SJSA1 (cell line): ENCODE data around the gene RNF225. TPM values are rescaled to one million over a fixed set of nuclear protein-coding genes. Genes with fewer than 3 reads are reported as not detected.
"Not testable (repeated sequence)": the region's sequence is repeated elsewhere in the genome, so short reads cannot be mapped to it uniquely, and the experiment has no call there.

Experiments used
- DNase-seq, 2 experiments: peaks; one replicate each; pipeline ENCODE4 v3.0.0-alpha.2; 2015 to 2020; ENCODE audit warnings: low spot score in 2 of 2, low read depth in 1 of 2
- H3K27ac ChIP-seq: fragments of 250-450 bp; sonication (Bioruptor Pico); 2 replicates; pipeline ENCODE4 v1.5.1; 2020; ENCODE audit warnings: mild to moderate bottlenecking, moderate library complexity
- H3K27me3 ChIP-seq: fragments of 250-450 bp; sonication (Bioruptor Pico); replicated peaks from 2 replicates; pipeline ENCODE4 v1.5.1; 2020; ENCODE audit warnings: mild to moderate bottlenecking, moderate library complexity
- H3K36me3 ChIP-seq: fragments of 250-450 bp; sonication (Bioruptor Pico); 2 replicates; pipeline ENCODE4 v1.5.1; 2020; ENCODE audit warnings: mild to moderate bottlenecking
- H3K4me1 ChIP-seq: fragments of 250-450 bp; sonication (Bioruptor Pico); replicated peaks from 2 replicates; pipeline ENCODE4 v1.6.1; 2021; ENCODE audit warnings: mild to moderate bottlenecking
- H3K4me3 ChIP-seq: fragments of 250-450 bp; sonication (Bioruptor Pico); 2 replicates; pipeline ENCODE4 v1.5.1; 2020; ENCODE audit warnings: mild to moderate bottlenecking
- H3K9me3 ChIP-seq: fragments of 250-450 bp; sonication (Bioruptor Pico); replicated peaks from 2 replicates; pipeline ENCODE4 v1.5.1; 2020; ENCODE audit warnings: mild to moderate bottlenecking
- total RNA-seq: library from RNA; depleted of rRNA; stranded (reverse); fragments of >200 nt; shearing (Covaris generic); gene quantifications from 2 replicates; pipeline ENCODE4 v1.2.3, GENCODE V29; 2014; rRNA removed

The RNF225 gene
- total RNA-seq = 0.53 TPM in 1 of 2 replicates, not detected in the other

DNA sequence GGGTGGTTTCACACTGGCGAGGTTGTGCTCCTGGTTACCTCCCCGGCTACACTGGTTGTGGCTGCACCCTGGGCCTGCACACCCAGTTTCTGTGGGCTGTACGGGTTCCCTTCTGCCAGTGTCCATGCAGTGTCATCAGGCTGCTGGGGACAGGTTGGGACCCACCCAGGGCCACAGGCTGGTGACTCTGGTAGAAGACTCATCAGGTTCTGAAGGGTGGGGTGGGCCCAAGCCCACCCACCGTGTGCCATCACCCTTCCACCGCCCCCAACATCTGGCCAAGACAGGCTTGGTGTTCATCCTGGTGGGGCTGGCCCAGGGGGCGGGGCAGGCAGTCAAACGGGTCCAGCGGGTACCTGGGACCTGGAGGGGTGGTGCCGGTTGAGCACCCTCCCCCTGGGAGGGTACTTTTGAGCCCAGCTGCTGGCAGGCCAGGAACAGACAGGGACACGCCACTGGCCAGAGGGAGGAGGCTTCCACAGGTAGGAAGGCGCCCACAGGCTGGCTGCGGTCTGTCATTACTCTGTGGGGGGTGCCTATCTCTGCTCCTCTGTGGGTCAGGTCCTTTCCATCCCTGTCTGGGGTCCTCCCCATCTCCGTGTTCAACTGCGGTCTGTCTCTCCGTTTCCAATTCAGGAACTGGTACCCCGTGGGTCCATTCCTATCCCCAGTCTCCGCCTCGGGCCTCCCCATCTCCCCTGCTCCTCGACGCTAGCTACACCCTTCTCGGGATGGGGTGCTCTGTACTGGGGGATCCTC is at the start of gene RNF225:
TSS of gene RNF225 (plus strand) at position 437 of the 759 bp plus-strand sequence. CDS start 434 bp downstream, outside the sequence.
- H3K4me3 ChIP-seq = no peak within 1 kb of the TSS

DNA sequence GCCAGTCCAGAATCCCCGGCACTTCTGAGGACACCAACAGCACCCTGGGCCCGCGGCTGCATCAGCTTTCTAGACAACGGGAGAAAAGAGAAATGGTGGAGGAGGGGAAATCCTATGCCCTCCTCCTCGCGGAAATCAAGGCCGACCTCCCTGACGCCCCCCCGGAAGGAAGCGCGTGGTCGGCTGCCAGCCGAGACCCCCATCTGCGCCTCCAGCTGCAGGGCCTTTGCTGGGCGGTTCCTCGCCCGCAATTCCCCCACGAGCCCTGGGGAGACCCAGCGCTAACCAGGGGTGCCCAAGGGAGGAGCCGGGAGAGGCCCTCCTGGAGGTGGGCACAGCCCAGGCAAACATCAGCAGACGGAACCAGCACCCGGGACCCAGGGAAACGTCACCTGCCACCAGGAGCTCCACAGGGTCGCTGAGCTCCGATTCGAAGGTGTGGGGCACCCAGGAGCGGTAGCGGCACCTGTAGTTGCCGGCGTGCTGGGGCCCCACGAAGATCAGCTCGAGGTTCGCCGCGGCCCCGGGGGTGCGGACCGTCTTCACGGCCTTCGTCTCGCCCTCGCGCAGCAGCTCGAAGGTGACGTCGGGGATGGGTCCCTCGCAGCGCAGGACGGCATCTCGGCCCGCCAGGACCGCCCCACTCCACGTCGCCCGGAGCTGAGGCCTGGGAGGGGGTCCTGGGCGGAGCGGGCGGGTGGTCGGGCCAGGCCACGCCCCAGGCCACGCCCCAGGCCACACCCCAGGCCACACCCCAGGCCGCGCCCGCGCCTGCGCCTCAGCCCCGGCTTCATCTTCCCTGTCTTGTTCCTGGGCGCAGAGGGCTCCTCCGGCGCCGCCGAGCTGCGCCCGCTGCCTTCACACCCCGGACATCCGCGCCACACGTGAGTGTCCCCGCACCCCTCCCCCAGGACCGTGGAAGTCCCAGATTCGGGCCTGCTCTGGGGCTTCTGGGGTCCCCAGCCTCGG is 48.2 kb upstream of the RNF225 start:
- Histone ChIP-seq H3K9me3 (no peaks in the 10 kb centered on the region), H3K4me3 (peak overlapping the region; percentile 65), H3K27ac (no peak overlapping the region), H3K36me3 (peaks cover 20% of the 10 kb centered on the region), H3K4me1 (peaks cover 14% of the 10 kb centered on the region), H3K27me3 (no peaks in the 10 kb centered on the region)
- DNase-seq = peak; percentile 80 to 81

More for the DNA sequence above, at the start of gene RNF225:
- Histone ChIP-seq H3K9me3 (no peaks in the 10 kb centered on the region), H3K27ac (no peak within 1 kb of the TSS), H3K27me3 (no peaks in the 10 kb centered on the region), H3K36me3 (peaks cover 62% of the 10 kb centered on the region), H3K4me1 (peaks cover under 1% of the 10 kb centered on the region)
- no peak for DNase-seq

DNA sequence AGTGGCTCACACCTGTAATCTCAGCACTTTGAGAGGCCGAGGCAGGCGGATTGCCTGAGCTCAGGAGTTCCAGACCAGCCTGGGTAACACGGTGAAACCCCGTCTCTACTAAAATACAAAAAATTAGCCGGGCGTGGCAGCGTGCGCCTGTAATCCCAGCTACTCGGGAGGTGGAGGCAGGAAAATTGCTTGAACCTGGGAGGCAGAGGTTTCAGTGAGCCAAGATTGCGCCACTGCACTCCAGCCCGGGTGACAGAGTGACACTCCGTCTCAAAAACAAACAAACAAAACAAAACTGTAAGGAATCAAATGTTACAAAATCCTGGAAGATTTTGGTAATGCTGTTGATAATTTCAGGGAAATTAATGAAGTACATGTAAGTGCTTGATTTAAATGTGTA is 47.4 kb upstream of the RNF225 start:
- H3K27ac ChIP-seq = not testable (repeated sequence)

DNA sequence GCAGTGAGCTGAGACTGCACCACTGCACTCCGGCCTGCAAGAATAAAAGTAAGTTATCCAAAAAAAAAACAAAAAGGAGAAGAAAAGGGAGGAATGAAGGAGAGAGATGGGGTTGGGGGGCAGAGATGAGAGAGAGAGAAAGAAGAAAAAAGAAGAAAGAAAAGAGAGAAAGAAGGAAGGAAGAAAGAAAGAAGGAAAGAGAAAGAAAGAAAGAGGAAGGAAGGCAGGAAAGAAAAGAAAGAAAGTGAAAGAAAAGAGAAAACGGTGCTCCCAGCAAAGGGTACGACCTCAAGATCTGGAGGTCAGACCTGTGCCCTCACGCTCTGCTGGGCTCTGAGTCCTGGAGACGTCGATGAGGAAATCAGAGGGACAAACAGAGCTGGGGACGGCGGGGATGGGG is 45.9 kb upstream of the RNF225 start:
- no peak overlapping the region for H3K27ac ChIP-seq
- no peak for DNase-seq
- no peak overlapping the region for H3K4me3 ChIP-seq
- H3K27me3 ChIP-seq = no peaks in the 10 kb centered on the region
- peaks cover 14% of the 10 kb centered on the region for H3K4me1 ChIP-seq
- peaks cover 19% of the 10 kb centered on the region for H3K36me3 ChIP-seq
- H3K9me3 ChIP-seq = no peaks in the 10 kb centered on the region

More for the DNA sequence above, 47.4 kb upstream of the RNF225 start:
- not testable (repeated sequence) for DNase-seq, H3K27me3 ChIP-seq, H3K9me3 ChIP-seq
- peaks cover 14% of the 10 kb centered on the region for H3K4me1 ChIP-seq
- H3K4me3 ChIP-seq = peak overlapping the region; percentile 65
- peaks cover 19% of the 10 kb centered on the region for H3K36me3 ChIP-seq

GRCh38 chr19:58350001-58350861 is 45.2 kb upstream of the RNF225 start:
- no peak for DNase-seq
- peaks cover 14% of the 10 kb centered on the region for H3K4me1 ChIP-seq
- H3K27me3 ChIP-seq = no peaks in the 10 kb centered on the region
- H3K9me3 ChIP-seq = no peaks in the 10 kb centered on the region
- H3K27ac ChIP-seq = no peak overlapping the region
- peaks cover 19% of the 10 kb centered on the region for H3K36me3 ChIP-seq
- H3K4me3 ChIP-seq = no peak overlapping the region

DNA sequence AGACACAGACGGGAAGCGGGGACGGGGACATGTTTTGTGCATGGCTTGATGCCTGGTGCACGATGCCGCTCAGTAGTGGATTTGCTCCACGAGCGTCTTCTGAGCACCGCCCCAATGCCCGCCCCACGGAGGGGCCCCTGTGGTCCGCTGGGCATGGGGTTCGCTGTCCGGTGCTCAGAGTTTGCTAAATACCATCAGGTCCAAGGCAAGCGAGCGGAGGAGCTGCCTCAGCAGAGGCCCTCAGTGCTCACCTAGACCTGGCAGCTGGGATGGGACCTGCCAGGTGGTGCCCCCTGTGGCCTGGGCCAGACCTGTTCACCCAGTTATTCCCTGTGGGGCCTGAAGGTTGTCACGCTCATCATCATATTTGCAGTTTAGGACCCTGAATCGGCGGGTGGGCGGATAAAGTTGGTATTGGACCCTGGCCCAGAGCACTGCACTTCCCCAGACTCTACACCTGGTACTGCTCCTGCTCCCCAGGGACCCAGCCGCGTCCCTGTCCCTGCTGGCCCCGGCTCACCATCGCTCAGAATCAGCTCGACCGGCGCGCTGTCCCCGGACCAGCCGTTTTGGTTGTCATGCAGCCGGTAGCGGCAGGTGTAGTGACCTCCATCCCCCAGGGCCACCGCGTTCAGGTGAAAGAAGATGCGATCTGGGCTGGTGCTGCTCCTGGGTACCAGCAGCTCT is 44.4 kb upstream of the RNF225 start:
- Histone ChIP-seq H3K4me1 (peaks cover 14% of the 10 kb centered on the region), H3K4me3 (no peak overlapping the region), H3K27me3 (peaks cover under 1% of the 10 kb centered on the region), H3K27ac (no peak overlapping the region), H3K36me3 (peaks cover 19% of the 10 kb centered on the region), H3K9me3 (peaks cover under 1% of the 10 kb centered on the region; the same call in 1 of the 2 replicates)
- DNase-seq = no peak

- H3K4me1 ChIP-seq = peaks cover 19% of the 10 kb centered on the region
- peaks cover 6% of the 10 kb centered on the region for H3K9me3 ChIP-seq
- H3K36me3 ChIP-seq = peaks cover 19% of the 10 kb centered on the region
- peaks cover 6% of the 10 kb centered on the region for H3K27me3 ChIP-seq
- no peak for DNase-seq
- H3K27ac ChIP-seq = no peak overlapping the region
- H3K4me3 ChIP-seq = no peak overlapping the region
Measured at GRCh38 chr19:58351558-58351878, 43.9 kb upstream of the RNF225 start.

GRCh38 chr19:58351990-58352755 is 43.3 kb upstream of the RNF225 start:
- peaks cover 7% of the 10 kb centered on the region for H3K9me3 ChIP-seq
- peaks cover 14% of the 10 kb centered on the region for H3K4me1 ChIP-seq
- H3K27ac ChIP-seq = no peak overlapping the region
- DNase-seq = no peak
- H3K27me3 ChIP-seq = peaks cover 9% of the 10 kb centered on the region
- no peak overlapping the region for H3K4me3 ChIP-seq
- peaks cover 19% of the 10 kb centered on the region for H3K36me3 ChIP-seq

- Histone ChIP-seq H3K4me1 (peaks cover 12% of the 10 kb centered on the region), H3K9me3 (peaks cover 7% of the 10 kb centered on the region), H3K27me3 (peaks cover 10% of the 10 kb centered on the region), H3K36me3 (peaks cover 19% of the 10 kb centered on the region), H3K4me3 (no peak within 1 kb of the TSS), H3K27ac (no peak within 1 kb of the TSS)
- no peak for DNase-seq
Measured at GRCh38 chr19:58352760-58353671, 42.4 kb upstream of the RNF225 start, which contains the start of gene A1BG. Gene A1BG, minus strand, starts transcription at chr19:58353492. Its CDS starts 55 bp downstream, at chr19:58353437.

DNA sequence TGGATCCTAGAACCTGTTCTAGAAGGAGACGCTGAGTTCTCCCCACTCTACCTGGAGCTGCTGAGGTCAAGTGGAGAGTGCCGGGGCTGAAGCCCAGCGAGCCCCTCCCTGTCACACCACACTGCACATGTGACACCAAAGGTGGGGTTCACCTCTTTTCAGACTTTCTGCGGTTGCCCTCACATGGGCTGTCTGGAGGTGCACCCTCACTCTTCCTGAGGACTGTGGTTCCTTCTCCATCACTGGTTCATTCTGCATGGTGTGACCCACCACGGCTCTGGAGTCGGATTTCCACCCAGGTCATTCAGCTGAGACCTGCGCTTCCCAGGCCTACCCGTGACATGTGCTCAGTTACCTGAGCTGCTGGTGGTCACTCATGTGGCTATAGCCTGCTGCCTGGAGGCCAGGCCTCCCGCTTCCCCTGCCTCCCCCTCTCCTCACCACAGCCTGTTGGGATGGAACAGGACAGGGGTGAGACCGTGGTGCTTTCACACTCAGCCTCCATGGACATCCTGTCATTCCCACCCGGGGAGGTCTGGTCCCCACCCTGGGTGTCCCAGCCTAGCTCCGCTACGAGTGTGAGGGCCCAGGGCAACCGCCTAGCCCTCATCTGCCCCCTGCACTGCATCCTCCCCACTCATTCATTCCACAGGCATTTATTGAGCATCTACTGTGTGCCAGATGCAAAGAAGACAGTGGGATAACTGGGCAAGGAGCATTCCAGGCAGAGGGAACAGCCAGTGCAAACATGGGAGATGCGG is 41.6 kb upstream of the RNF225 start:
- peak in 1 of 2 experiments; percentile 32 for DNase-seq
- H3K9me3 ChIP-seq = peaks cover 7% of the 10 kb centered on the region
- H3K4me3 ChIP-seq = no peak overlapping the region
- peaks cover 10% of the 10 kb centered on the region for H3K27me3 ChIP-seq
- H3K36me3 ChIP-seq = peaks cover 19% of the 10 kb centered on the region
- peaks cover 7% of the 10 kb centered on the region for H3K4me1 ChIP-seq
- H3K27ac ChIP-seq = no peak overlapping the region

- peaks cover 10% of the 10 kb centered on the region for H3K27me3 ChIP-seq
- no peak overlapping the region for H3K27ac ChIP-seq
- peaks cover 19% of the 10 kb centered on the region for H3K36me3 ChIP-seq
- no peak for DNase-seq
- no peak overlapping the region for H3K4me3 ChIP-seq
- peaks cover 7% of the 10 kb centered on the region for H3K4me1 ChIP-seq
- peaks cover 7% of the 10 kb centered on the region for H3K9me3 ChIP-seq
Measured at GRCh38 chr19:58354478-58355030, 40.9 kb upstream of the RNF225 start.
